ENCODE measurements around the gene CHSY1.
A peak's percentile ranks its signal among the peaks of the same experiment; 100 is the strongest.
"Not testable (repeated sequence)": the region's sequence is repeated elsewhere in the genome, so short reads cannot be mapped to it uniquely, and the experiment has no call there.

The CHSY1 gene

GRCh38 chr15:101138086-101138660 is 113.7 kb downstream of the CHSY1 start:
- DNase-seq (ENCODE audit: low read depth in 1 of 2, low spot score in 1 of 2): no peak

- DNase-seq (ENCODE audit: low read depth in 1 of 2, low spot score in 1 of 2): no peak
These were observed 114.4 kb downstream of the CHSY1 start for GRCh38 chr15:101137312-101137940.

DNA sequence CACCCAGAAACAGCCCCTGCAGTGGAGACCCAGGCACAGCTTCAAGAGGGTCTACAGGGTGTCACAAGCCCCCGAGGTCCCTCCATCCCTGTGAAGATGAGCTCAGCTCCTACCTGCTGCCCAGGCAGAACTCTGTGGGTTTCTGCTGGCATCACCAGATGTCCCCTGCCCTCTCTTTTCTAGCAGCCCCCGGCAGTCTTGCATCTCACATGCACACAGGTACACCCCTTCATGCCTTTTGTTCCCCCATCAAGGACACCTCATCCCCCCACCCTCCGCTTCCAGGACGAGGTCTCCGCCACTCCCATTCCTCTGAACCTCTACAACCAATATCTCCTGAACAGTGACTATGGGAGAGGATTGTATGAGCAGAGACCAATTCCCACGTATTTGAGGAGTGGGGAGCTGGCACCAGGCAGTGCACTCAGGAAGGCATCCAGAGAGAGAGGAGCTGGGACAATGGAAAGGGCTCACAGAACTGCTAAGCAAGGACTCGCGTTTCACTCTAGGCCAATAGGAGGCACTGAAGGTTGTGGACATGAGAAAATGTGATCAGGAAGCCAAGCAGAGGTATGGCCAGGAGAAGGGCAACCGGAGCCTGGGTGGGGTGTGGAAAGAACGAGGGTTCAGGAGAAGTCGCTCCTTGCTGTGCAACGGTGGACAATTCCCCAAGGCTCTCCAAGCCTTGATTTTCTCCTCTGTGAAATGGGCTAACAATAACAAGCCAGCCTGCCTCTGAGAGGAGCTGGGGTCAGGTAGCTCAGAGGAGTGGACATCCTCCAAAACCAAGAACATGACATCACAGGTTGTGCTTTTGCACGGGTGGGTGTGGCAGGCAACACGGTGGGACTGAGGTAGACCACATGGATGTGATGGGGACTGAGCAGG is 115.2 kb downstream of the CHSY1 start:
- no peak for DNase-seq (ENCODE audit: low read depth in 1 of 2, low spot score in 1 of 2)

- DNase-seq (ENCODE audit: low read depth in 1 of 2, low spot score in 1 of 2): no peak
These were observed 116.2 kb downstream of the CHSY1 start for GRCh38 chr15:101135532-101136166.

GRCh38 chr15:101134780-101135179 is 117.1 kb downstream of the CHSY1 start:
- no peak for DNase-seq (ENCODE audit: low read depth in 1 of 2, low spot score in 1 of 2)

- no peak for DNase-seq (ENCODE audit: low read depth in 1 of 2, low spot score in 1 of 2)
These were observed 118.0 kb downstream of the CHSY1 start for GRCh38 chr15:101133751-101134261.

GRCh38 chr15:101133181-101133460 is 118.7 kb downstream of the CHSY1 start:
- DNase-seq (ENCODE audit: low read depth in 1 of 2, low spot score in 1 of 2): no peak

GRCh38 chr15:101132390-101133180 is 119.3 kb downstream of the CHSY1 start:
- DNase-seq (ENCODE audit: low read depth in 1 of 2, low spot score in 1 of 2): no peak

- DNase-seq (ENCODE audit: low read depth in 1 of 2, low spot score in 1 of 2): no peak
These were observed 120.1 kb downstream of the CHSY1 start for GRCh38 chr15:101131489-101132389.

DNA sequence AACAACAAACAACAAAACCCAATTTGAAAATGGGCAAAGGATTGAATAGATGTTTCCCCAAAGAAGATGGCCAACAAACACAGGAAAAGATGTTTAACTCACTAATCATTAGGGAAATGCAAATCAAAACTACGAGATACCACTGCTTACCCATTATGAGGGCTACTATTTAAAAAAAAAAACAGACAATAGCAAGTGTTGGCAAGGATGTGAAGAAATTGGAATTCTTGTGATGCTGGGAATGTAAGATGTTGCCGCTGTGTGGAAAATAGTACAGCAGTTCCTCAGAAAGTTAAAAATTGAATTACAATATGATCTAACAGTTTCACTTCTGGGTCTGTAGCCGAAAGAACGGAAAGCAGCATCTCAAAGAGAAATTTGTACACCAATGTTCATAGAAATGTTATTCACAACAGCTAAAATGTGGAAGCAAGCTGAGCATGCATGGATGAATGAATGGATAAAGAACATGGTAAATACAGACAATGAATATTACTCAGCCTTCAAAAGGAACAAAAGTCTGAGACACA is 121.9 kb downstream of the CHSY1 start:
- no peak for DNase-seq (ENCODE audit: low read depth in 1 of 2, low spot score in 1 of 2)

GRCh38 chr15:101128221-101129015 is 123.4 kb downstream of the CHSY1 start:
- no peak for DNase-seq (ENCODE audit: low read depth in 1 of 2, low spot score in 1 of 2)

DNA sequence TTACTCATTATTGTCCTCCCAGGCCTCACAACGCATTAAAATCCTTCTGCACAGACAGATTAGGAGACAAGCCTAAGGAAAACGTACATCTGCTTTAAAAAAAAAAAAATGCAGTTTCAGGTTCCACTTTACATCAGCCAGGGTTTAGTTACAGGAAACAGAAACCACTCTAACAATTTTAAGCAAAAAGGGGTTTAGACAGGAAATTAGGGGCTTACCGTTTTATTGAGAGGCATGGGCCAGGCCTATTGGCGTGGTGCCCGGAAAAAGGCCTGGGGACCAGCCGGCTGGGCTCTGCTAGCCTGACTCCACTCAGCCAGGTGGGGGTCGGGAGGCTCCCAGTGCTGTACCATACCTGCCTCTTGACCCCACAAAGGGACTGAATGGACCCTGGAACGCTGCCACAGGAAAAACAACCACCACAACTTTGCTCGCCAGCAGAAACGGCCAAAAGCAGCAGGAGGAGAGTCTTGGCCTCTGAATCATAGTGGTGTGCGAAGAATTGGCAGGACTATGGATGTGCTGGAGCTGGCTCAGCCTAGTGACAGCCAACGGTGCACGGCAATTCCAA is 124.3 kb downstream of the CHSY1 start:
- DNase-seq (ENCODE audit: low read depth in 1 of 2, low spot score in 1 of 2): peak in 1 of 2 donors; percentile 17

- DNase-seq (ENCODE audit: low read depth in 1 of 2, low spot score in 1 of 2): no peak
These were observed 125.0 kb downstream of the CHSY1 start for GRCh38 chr15:101126618-101127505.

DNA sequence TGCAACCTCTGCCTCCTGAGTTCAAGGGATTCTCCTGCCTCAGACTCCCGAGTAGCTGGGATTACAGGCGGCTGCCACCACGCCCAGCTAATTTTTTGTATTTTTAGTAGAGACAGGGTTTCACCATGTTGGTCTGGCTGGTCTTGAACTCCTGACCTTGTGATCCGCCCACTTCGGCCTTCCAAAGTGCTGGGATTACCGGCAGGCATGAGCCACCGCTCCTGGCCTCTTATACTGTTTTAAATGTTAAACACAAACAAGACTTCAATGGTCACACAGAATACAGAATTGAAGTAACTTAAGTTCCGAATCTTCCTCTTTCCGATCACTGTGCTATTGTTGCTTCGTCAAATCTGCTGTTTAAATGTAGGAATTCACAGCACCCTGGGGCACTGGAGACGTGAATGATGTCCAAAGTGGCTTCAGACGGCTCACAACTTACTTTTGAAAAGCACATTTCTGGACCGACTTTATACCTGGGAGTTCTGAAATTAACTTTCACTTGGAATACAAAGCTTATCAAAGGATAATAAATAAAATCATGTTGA is 125.9 kb downstream of the CHSY1 start:
- DNase-seq (ENCODE audit: low read depth in 1 of 2, low spot score in 1 of 2): not testable (repeated sequence)

Data from activated T-helper 1 cell treated with anti-CD3 and anti-CD28 coated beads, Interleukin-2, amount 50 U/mL, for 16 hours (primary cell).